Colon (tissue), 2 donors: ENCODE data around the gene NCAPH2.
"Not testable (repeated sequence)": the region's sequence is repeated elsewhere in the genome, so short reads cannot be mapped to it uniquely, and the experiment has no call there.

Experiments used
- FAIRE-seq: peaks from 2 replicates; lab custom pipeline; 2012; peaks lifted over from hg19 to GRCh38; lab: Jason Lieb, UNC
- donor health status: control.
- donor health status: control.

NCAPH2 gene

DNA sequence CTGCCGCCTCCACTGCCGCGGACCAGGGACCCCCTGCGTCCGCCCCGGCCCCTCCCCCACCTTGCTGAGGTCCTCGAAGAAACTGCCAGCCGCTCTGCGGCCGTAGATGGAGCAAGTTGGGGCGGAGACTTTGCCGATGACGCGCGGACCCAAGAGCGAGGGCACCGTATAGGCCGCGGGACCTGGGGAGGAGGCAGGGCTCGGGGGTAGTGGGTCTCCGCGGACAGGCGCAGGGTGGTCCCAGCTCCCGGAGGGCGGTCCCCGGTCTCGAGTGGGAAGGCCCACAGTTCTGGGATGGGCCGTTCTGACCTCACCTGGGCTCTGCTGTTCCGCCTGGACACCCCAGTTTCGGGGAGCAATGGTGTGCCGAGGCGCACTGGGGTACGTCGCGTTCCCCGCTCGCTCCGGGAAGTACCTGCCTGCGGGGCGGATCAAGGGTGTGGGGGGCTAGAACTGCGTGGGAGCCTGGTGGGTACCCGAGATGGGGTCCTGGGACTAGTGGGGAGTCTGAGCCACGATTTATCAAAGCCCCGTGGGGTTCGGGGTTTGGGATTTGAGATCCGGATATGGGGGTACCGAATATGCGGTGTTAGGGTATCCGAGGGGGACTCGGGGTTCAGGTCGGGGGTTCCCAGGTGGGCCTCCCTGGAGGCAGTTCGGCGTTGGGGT, 23.0 kb downstream of the NCAPH2 start:
- no peak for FAIRE-seq

DNA sequence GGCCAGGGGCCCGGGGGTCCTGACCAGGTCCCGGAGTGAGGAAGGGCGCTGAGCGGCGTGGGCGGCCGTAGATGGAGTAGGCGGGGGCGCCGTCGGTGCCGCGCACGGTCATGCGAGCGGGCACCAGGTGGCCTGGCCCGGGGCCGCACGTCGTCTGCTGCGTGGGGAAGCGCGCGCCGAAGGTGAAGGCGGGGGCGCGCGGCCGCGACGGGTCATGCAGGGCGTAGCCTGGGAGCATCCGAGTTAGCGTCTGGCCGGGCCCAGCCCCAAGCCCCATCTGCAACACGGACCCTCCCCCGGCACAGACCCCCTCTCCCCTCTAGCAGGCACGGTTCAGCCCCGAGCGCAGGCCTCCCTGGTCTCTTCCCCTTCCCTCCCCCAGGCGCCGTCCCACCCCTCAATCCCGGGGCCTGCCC, 23.5 kb downstream of the NCAPH2 start:
- no peak for FAIRE-seq

DNA sequence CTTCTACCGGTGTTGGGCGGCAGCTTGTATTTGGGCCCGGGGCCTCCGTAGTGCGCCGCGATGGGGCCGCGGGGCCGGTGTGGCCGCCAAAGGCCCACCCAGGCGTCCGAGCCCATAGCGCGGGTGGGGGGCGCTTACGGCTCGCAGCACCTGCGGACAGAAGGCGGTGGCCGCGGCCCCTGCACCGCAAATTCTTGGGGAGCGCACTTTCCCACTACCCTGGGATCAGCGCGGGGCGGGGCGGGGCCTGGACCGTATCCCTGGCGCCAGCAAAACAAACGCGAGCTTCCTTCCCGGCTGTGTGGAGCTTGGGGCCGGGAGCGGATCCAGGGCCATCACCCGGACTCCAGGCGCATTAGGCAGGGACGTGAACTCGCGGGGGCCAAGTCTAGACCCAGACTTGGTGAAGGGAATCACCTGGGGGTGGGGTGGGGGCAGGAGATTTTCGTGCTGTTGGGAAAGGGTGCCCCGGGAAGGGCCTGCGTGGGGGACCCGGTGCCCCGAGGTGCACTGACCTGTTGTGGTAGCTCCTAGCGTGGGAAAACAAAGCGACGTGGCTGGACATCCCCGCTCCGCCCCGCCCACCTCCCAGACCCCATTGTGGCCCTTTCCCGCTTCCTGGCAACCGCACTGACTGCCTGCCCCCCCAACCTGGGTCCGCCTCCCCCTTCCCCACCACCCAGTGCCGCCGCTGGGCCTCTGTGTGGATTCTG, 24.1 kb downstream of the NCAPH2 start:
- FAIRE-seq, result no peak

DNA sequence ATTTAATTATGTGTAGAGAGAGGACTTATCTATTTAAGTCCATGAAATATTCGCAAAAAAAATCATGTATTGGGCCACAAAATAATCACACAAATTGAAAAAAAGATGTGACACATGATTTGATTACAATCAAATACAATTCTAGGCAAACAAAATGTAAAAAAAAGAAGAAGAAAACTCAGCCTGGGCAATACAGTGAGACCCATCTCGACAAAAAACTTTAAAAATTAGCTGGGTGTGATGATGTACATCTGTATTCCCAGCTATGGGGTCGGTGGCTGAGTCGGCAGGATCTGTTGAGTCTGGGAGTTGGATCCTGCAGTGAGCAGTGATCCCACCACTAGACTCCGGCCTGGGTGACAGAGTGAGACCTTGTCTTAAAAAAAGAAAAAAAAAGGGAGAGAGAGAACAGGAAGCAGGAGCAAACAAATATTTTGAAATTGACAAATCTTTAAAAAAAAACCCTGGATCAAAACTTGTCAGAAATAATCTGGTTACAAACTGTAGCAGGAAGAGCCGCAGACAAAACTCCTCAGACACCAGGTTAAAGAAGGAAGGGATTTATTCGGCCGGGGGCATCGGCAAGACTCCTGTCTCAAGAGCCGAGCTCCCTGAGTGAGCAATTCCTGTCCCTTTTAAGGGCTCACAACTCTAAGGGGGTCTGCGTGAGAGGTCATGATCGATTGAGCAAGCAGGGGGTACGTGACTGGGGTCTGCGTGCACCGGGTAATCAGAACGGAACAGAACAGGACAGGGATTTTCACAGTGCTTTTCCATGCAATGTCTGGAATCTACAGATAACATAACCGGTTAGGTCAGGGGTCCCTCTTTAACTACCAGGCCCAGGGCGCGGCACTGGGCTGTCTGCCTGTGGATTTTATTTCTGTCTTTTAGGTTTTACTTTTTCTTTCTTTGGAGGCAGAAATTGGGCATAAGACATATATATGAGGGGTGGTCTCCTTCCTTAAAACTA, 25.1 kb downstream of the NCAPH2 start:
- no peak for FAIRE-seq

DNA sequence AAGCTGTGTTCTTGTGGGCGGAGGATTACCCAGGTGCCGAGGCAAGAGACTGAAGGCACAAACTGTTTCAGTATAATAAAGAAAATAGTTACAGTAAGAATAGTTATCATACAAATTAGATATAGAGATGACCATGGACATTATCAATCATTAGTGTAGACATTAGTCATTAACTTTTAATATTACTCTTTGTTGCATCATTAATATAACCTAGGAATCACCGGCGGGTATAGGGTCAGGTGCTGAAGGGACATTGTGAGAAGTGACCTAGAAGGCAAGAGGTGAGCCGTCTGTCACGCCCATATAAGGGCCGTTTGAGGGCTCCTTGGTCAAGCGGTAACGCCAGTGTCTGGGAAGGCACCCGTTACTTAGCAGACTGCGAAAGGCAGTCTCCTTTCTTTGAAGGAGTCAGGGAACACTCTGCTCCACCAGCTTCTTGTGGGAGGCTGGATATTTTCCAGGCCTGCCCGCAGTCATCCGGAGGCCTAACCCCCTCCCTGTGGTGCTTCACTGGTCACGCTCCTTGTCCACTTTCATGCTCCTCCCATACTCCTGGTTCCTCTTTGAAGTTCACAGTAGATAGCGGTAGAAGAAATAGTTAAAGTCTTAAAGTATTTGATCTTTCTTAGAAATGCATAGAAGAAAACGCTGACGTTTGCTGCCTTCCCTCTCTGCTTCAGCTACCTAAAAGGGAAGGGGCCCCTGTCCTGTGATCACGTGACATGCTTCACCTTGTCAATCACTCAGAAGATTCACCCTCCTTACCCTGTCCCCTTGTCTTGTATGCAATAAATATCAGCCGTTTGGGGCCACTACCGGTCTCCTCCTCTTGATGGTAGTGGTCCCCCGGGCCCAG, 26.1 kb downstream of the NCAPH2 start:
- FAIRE-seq, result not testable (repeated sequence)

DNA sequence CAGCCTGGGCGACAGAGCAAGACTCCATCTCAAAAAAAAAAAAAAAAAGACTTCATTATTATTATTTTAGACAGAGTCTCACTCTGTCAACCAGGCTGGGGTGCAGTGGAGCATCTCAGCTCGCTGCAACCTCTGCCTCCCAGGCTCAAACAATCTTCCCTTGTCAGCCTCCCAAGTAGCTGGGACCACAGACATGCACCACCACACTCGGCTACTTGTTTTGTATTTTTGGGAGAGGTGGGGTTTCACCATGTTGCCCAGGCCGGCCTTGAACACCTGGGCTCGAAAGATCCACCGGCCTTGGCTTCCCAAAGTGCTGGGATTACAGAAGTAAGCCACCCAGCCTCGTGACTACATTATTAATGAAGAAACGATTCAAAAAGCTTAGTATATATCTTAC, 27.1 kb downstream of the NCAPH2 start:
- no peak for FAIRE-seq

DNA sequence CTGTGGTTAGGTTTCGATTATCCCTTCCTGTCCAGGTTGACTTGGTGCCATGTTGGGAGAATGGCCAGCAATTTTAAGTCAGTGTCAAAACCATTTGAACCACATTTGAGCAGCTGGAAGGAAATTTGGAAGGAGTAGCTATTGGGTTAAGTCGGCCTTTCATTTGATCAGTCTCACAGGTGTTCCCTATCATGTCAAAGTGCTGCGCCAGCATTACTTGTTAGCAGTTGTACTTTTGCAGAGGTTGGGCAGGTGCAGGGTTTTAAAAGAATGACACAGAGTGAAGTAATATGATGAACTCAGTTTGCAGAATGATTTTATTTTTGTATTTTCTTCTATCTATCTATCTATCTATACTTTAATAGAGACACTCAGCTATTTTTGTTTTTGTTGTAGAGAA, 28.2 kb downstream of the NCAPH2 start:
- no peak for FAIRE-seq

DNA sequence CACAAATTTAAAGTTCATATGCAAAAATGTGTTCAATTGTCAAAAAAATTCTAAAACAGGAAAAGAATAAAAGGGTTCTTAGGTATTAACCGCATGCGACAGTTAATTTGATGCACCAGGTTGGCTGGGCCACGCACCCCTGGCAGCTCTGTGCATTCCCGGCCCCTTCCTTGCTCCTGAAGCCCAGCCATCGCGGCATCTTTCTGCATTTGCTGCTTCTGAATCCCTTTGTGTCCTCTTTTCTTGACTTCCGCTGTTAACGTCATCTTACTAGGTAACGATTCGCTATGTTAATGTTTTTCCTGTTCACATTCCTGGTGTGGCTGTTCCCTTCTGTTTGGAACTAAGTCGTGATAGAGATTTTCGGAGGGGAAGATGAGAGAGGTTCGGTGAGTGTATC, 29.7 kb downstream of the NCAPH2 start:
- no peak for FAIRE-seq

DNA sequence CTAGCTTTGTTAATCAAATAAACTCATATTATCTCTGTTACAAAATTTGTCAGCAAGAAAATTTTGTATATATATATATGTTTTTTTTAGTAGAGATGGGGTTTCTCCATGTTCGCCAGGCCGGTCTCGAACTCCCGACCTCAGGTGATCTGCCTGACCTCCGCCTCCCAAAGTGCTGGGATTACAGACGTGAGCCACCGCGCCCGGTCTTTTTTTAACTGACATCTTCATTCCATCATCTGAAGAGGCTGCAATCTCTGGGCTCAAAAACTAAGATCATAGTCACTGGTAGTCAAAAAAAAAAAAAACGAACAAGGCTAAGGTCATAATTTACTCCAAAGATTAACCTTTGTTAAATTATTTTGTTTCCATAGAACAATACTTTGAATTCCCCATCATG, 32.4 kb downstream of the NCAPH2 start:
- no peak for FAIRE-seq

DNA sequence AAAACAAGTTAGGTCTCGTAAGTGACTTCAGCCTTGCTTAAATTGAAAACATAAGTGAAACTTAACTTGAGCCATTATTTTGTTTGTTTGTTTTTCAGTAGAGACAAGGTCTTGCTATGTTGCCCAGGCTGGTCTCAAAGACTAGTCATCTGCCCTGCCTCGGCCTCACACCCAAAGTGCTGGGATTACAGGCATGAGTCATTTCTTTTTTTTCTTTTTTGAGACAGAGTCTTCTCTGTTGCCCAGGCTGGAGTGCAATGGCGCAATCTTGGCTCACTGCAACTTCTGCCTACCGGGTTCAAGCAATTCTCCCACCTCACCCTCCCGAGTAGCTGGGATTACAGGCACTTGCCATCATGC, 33.6 kb downstream of the NCAPH2 start:
- not testable (repeated sequence) for FAIRE-seq

DNA sequence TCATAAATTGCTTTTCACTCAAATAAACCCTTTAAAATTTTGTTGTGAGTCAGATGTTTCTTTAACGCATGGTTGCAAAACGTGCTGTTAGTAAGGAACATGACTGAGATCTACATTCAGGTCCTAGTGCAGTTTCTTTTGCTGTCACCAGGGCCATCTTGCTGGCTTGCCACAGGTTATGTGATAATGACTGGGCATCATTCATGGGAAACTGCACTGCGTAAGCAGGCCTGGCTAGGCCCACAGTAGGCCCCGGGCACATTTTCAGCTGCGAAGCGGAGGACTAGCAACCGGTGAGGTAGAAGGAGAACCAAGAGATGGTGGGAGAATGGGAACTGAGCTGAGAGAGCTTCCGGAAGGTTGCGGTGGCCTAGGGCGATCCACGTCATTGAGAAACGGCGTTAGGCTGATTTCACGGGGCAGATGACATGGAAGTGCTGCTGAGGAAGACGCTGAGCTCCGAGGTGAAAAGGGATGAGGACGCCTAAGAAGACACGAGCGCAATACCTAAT, 34.4 kb downstream of the NCAPH2 start:
- FAIRE-seq, result no peak

DNA sequence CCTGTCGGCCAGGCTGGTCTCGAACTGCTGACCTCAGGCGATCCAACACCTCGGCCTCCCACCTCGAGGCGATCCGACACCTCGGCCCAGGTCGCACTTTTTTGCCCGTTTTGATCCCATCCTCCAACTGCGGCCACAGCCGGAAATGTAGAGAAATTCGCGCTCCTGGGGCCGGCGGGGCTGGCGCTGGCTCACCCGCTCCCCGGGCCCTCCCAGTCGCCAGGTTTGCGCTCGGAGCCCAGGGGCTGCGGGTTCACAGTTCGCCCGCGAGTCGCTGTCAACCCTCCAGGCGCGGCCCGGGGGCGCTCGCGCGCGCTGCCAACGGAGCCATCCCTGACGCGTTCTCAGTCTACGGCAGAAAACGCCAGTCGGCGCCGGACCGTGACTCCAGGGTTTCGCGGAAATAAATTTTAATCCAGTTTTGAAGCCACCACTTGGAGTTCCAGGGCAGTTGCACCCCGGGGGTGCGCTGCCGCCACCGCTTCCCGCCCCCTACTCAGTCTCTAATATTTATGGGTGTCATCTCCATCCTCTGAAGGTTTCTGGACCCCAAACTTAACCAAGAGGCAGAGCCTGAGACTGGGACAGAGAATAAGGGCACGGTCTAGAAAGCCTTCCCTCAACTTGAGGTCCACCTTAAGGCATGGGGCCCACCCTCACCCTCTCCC, 36.2 kb downstream of the NCAPH2 start:
- FAIRE-seq, result no peak

DNA sequence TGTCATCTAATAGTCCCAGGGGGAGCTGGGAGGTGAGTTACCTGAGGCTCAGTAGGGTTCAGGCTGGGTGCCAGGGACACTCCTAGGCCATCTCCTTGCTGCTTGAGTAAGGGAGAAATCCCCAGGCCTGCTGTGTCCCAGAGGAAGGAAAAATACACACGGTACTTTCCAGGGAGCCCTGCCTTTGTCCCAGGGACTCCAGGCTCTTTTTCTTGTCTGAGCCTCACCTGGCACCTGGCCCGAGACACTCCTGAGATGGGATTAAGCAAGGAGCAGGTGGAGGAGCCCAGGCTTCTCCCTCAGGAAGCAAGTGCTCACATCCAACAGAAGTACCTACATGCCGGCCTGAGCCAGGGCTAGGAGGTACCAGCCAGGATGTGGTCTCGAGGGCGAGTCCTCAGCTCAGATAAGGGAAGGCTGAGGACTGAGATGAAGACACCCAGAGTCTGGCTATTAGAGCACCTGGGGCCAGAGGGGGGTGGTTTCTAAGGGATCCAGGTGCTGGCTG, 36.8 kb downstream of the NCAPH2 start:
- no peak for FAIRE-seq

DNA sequence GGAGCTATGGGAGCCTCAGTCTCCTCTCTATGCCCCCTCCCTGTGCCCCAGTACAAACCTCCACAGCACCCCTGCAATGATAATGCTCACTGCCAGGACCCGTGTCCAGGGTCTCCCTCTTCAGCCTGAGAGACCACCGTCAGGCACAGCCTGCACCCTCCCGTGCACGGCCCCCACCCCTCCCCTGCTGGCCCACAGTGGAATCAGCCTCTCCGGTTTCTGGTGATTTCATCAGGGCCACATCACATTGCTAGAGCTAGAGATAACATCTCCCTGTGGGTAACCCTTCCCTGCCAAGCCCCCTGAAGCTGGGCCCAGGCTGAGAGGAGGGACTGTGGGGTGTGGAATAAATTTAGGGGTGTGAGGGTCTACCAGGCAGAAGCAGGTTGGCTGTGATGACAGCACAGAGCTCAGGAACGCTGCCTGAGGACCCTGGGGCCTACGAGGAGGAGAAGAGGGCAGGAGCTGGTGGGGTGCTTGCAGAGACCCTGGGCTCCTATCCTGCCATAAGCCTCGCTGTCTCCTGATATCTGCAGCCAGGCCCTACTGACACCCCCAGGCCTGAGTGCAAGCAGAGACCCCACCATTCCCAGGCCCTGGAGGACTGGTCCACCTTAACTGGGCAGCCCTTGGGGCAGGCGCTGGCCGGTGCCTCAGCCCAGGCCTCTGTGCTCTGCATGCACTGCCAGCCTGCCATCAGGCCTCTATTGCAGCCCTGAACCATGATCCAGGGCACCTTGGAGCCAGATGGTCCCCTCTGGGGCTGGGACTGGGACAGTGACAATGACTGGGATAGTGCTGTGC, 37.7 kb downstream of the NCAPH2 start, which contains the start of gene KLHDC7B:
Gene KLHDC7B, plus strand, starts transcription at position 378 of the 804 bp plus-strand sequence. Its CDS starts 345 bp downstream, at position 723.
- no peak for FAIRE-seq

DNA sequence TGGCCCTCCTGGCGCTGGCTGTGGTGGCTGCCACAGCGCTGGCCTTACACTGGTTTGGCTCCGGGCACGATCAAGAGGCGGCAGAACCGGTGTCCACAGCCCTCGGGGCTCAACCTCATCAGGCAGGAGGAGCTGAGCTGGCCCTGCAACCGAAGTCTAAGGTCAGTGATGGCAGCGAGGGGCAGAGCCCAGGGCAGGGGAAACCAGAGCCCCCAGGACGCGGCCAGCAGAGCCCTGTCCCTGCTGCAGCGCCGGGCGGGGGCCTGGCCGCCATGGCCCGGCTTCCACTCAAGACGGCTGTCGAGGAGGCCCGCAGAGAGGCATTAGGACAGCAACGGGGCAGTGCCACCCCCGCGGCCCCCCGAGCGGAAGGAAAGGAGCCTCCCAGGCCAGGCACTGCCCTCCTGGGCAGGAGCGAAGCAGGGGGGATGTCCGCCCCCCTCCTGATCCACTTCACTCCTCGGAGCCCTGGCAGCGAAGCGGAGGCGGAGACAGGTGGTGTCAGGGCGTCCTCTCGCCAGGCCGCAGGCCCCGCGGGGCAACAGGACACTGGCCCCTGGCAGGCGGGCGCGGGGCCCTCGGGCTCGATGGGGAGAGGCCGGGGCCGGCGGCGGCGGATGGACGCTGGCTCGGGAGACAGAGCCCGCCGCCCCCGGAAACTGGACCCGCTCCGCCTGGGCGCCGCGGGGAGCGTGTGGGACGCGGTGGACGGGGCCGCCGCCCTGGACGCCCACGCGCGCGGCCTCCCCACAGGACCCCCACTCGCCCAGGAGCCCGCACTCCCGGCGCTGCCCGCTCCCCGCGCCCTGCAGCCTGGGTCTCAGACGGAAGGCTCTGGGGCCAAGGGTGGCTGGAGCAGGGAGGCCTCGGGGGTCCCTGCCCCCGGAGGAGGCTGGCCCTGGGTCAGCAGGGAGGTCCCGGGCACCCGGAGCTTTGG, 38.6 kb downstream of the NCAPH2 start:
- no peak for FAIRE-seq

DNA sequence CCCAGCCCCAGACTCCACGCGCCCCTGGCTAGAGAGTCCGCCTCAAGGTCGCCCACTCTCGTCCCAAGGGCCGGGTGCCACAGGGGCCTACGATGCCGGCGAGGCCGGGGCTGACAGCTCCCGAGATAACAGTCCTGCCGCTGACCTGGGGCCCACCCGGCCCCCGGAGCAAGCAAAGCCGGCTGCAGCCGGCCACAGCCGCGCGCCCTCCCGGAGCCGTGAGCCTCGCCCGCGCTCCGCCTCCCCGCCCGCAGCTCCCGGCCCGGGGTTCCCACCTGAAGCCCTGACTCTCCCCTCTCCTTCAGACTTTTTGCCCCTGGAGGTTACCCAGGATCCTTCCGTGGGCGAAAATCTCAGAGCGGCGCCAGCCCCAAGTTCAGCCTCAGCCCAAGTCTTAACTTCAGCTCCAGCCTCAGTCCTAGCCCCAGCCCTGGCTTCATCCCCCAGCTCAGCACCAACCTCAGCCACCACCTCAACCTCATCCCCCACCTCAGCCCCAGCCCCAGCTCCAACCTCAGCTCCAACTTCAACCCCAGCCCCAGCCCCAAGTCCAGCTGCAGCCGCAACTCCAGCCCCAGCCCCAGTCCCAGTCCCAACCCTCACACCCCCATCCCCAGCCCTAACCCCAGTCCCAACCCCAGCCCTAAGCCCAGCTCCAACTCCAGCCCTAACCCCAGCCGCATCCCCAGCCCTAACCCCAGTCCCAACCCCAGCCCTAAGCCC, 39.4 kb downstream of the NCAPH2 start:
- no peak for FAIRE-seq

DNA sequence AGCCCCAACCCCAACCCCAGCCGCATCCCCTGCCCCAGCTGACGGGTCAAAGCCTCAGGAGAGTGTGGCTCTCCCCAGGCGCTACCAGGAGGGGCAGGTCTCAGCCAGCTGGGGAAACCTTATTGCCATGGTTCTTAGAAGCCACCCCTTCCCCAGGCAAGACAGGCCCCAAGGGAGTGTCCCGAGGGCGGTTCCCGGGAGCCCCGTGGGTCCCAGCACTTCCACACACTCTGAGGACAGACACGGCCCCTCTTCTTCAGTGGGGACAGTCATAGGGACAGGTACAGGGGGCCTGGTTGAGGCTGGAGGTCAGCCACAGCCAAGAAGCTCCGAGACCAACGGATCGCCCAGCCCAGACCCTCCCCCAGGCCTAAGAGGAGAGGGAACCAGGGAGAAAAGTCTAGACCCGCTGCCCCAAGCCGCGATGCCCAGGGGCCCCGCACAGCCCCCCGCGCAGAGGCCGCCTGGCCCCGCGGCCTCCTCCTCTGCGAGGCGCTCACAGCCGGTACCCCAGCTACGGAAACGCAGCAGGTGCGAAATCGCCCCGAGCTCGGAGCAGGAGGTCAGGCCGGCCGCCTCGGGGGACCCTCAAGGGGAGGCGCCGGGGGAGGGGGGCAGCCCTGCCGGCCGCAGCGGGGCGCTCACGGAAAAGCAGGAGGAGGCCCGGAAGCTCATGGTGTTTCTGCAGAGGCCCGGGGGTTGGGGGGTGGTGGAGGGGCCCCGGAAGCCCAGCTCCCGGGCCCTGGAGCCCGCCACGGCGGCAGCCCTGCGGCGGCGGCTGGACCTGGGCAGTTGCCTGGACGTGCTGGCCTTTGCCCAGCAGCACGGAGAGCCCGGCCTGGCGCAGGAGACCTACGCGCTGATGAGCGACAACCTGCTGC, 40.3 kb downstream of the NCAPH2 start:
- FAIRE-seq, result no peak
